Kasumi-1 (cell line): ENCODE data around the gene ACAD10.
A peak's percentile ranks its signal among the peaks of the same experiment; 100 is the strongest.

ENCODE experiments used
- DNase-seq, 2 experiments: peaks; one replicate each; lab custom pipeline; 2025; lab: John Stamatoyannopoulos, UW

ACAD10 gene

DNA sequence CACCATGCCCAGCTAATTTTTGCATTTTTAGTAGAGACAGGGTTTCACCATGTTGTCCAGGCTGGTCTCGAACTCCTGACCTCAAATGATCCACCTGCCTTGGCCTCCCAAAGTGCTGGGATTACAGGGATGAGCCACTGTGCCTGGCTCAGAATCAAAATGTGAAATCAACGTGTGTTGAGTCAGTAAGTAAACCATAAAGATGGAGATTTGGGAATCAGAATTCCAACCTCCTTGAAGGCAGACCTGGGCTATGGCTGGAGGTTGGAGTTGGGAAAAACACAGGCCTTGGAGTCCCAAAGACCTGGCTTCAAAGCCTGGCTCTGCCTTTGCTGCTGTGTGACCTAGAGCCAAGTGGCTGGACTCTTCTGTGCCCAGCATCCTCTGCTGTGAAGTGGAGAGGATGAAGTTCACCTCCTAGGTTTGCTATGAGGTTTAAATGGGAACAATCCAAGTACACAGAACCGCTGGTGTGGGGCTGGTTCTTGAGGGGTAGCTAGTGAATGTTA is 91.0 kb downstream of the ACAD10 start:
- DNase-seq = no peak

DNA sequence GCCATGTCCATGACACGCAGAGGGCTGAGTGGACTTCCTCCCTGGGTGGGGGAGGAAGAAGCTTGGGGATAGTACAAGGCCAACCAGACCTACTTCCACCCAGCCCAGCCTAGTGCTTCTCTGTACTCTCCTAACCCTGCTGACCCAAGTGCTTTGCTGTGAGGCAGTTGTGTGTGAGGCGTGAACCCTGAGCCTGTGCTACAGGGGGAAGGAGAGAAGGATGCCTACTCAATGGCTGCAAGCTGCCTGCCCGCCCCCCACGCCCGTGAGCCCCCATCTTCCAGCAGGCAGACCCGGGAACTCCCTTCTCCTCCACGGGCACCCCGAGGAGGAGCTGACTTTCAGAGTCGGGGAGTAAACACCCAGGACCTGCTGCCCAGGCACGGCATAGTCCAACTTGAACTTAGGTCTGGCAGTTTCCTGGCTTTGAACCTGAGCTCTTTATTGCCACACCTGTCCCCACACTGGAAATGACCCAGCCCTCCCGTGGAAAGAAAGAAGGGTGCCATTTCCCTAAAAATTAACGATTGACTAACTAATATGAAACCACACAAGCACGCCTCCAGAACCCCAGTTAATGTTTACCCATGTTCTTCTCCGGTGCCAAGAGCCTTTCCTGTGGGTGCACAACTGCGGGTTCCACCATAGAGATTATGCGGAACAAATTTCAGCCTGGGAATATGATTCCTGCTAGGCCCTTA is 91.6 kb downstream of the ACAD10 start:
- no peak for DNase-seq

DNA sequence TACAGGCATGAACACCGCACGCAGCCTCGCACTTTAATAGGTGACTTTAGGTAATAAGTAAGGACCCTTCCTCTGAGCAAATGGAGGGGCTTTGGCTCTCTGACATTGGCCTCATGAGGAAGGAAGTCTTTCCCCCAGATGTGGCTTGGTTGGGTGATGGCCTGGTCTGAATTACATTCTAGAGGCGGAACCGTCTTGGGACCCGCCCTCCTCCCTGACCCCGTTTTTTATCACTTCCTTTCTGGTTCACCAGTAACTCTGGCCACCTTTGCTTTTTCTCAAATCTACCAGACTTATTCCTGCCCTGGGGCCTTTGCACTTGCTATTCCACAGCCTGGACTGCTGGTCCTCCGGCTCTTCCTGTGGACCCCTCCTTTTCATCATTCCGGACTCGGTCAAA is 94.3 kb downstream of the ACAD10 start:
- DNase-seq = no peak

DNA sequence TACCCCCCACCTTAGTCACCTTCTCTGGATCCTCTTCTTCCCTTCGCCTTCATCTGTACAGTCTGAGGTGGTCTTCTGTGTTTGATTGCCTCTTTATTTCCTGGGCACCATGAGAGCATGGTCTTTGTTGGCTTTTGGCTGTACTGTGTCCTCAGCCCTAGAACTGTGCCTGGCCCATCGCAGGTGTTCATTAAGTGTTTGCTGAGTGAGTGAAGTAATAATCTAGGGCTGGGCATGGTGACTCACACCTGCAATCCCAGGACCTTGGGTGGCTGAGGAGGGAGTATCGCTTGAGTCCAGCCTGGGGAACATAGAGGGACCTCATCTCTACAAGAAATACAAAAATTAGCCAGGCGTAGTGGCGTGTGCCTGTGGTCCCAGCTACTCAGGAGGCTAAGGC is 94.8 kb downstream of the ACAD10 start:
- no peak for DNase-seq

DNA sequence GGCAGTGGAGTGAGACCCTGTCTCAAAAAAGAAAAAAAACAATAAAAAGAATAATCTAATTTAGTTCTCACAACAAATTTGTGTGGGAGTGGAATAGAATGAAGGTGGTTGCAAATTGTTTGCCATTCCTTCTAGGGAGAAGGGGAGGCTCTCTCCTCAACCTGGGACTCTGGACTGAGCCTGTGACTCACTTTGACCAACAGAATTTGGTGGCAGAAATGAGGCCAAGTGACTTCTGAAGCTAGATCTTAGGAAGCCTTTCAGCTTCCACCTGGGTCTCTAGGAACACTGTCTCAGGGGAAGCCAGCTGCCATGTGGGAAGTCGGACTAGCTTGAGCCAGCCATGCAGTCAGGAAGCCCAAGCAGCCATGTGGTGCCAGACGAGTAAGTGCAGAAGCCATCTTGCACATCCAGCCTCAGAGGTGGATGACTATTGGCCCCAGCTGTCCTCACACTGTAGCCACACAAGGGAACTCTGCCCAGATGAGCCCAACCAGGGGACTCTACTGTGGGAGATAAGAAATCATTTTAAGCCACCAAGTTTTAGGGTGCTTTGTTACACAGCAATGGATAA is 95.3 kb downstream of the ACAD10 start:
- no peak for DNase-seq

DNA sequence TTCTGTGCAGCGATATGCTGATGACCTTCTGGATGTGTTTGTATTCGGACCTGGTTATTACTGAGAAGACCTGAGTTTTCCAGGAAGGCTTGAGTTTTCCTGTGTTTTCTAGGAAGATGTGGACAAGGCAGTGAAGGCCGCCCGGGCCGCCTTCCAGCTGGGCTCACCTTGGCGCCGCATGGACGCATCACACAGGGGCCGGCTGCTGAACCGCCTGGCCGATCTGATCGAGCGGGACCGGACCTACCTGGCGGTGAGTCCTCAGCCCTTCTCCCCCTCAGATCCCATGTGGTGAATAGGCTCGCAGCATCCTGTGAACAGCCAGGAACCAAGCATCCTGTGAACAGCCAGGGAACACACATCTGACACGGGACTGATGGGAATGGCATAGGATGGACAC is 97.2 kb downstream of the ACAD10 start:
- DNase-seq = no peak

DNA sequence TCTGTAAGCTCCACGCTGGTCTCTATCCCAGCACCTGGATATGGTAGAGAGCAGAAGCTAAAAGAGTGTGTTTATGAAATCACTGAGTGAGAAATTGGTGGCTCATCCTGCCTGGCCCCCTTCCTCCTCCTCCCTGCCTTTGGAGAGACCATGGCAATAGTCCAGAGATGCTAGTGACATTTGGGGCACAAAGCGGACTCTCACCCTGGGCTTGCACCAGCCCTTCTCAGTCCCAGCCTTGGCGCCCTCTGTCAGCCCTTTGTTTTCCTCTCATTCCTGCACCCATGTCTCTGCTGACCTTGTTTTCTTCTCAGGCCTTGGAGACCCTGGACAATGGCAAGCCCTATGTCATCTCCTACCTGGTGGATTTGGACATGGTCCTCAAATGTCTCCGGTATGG is 99.1 kb downstream of the ACAD10 start:
- DNase-seq = no peak

DNA sequence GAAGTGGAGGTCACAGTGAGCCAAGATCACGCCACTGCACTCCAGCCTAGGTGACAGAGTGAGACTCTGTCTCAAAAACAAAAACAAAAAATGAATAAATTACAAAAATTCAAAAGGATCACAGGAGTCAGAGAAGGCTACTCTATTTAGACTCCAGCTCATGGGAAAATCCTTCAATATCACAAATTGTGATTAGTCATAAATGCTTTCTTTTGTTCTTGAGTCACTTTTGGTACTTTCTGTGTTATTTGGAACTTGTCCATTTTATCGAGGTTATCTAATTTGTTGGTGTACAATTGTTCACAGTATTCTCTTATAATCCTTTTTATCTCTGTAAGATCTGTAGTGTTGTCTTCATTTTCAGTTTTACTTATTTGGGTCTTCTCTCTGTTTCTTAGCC is 99.8 kb downstream of the ACAD10 start:
- DNase-seq = no peak

DNA sequence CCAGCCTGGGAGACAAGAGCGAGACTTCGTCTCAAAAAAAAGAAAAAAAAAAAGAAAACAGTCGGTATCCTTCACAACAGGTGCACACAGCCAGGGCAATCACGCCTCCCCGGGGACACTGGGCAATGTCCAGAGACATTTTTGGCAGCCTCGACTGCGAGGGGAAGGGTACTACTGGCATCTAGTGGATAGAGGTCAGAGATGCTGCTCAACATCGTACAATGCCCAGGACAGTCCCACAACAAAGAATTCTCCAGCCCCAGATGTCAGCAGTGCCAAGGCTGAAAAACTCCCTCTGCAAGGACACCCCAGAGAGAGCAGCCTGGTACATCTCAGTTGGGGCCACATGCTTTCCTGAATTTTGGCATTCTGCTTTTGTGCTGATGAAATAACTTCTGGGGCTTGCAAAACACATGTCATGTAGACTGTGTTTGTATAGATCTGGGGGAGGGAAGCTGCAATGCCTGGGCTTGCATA is 102.4 kb downstream of the ACAD10 start:
- DNase-seq = peak; percentile 11 to 47

DNA sequence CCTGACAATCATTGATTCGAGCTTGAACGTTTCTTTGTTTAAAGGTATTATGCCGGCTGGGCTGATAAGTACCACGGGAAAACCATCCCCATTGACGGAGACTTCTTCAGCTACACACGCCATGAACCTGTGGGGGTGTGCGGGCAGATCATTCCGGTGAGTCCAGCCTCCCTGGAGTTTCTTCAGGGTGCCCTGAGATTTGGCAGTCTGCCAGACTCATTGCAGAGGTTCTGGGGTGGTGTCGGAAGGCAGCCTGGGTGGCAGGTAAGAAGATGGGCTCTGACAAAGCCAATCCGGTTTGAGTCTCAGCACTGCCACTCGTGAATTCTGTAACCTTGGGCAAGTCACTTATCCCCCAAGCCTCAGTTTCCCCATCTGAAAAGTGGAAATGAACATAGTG is 103.9 kb downstream of the ACAD10 start:
- no peak for DNase-seq

DNA sequence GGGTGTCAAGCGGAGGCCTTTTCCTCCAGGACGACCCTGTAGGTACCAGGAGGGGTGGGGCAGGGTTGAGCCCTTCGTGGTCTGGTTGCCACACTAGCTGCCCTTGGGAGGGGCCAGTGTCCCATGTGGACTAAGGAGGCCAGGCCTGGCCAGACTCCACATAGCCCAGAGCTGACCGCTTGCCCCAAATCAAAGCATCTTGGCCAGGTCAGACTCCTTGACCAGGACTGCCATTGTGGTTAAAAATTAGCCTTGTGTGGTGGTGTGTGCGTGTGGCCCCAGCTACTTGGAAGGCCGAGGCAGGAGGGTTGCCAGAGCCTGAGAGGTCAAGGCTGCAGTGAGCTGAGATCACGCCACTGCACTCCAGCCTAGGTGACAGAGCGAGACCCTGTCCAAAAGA is 105.7 kb downstream of the ACAD10 start:
- DNase-seq = no peak

DNA sequence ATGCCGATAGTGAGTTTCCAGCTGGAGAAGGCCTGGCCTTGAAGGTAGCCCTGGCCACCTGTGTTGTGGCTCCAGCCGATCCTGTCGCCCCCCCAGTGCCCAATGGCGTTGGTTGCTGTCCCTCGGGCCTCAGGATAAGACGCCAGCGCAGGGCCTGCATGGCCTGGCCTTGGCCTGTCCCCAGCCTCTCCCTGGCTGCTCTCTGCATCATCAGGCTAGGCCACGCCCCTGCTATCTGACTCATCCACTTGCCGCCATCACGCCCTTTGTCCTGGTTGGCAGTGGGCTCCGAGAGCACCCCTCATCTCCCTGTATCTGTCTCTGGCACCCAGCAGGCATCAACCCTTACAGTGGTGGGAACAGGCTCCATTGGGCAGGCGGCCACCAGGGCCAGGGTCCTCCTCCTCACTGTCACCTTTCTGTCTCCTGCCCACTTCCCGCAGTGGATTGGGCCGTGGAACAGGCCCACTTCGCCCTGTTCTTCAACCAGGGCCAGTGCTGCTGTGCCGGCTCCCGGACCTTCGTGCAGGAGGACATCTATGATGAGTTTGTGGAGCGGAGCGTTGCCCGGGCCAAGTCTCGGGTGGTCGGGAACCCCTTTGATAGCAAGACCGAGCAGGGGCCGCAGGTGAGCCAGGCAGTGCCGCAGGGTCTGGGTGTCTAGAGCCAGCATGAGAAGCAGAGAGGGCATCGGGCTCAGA is 106.5 kb downstream of the ACAD10 start:
- no peak for DNase-seq

DNA sequence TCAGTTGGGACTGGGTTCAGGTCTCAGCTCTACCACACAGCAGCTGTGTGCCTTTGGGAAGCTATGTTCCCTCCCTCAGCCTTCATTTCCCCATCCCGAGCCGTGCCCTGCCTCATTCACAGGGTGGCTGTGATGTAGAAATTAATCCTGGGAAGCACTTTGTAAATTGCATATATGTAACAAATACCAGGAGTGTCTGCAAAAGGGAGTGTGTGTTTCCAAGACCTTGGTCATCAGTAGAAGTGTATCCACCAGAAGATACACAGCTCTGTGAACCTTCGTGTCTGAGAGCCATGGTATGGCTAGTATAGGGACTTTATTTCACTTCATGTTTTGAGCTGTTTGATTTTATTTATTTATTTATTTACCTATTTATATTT is 107.0 kb downstream of the ACAD10 start:
- DNase-seq = no peak

DNA sequence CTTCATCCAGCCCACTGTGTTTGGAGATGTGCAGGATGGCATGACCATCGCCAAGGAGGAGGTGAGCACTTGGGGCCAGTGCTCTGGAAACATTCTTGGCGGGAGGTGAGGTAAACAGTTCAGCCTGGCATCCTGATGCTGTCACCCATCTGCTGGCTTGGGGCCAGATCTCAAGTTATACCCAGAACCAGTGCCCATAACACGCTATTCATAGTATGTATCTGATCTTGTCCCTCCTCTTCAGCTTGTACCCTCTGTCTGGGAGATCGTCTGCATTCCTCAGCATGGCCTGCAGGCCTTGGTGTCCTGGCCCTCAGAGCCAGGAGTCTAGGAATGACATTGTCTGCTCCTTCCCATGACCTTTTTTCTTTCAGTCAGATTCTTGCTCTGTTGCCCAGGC is 112.3 kb downstream of the ACAD10 start:
- DNase-seq = no peak

DNA sequence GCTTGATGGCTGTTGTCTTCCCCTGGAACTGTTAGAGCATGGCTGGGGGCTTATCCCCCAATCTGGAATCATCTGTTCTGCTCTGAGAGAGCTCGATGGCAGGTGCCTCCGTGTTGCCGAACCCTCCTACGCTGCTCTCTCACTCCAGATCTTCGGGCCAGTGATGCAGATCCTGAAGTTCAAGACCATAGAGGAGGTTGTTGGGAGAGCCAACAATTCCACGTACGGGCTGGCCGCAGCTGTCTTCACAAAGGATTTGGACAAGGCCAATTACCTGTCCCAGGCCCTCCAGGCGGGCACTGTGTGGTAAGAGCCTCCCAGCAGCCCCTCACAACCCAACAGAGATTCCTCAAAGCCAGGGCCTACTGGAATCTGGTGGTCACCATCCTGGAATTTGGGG is 113.9 kb downstream of the ACAD10 start:
- no peak for DNase-seq

DNA sequence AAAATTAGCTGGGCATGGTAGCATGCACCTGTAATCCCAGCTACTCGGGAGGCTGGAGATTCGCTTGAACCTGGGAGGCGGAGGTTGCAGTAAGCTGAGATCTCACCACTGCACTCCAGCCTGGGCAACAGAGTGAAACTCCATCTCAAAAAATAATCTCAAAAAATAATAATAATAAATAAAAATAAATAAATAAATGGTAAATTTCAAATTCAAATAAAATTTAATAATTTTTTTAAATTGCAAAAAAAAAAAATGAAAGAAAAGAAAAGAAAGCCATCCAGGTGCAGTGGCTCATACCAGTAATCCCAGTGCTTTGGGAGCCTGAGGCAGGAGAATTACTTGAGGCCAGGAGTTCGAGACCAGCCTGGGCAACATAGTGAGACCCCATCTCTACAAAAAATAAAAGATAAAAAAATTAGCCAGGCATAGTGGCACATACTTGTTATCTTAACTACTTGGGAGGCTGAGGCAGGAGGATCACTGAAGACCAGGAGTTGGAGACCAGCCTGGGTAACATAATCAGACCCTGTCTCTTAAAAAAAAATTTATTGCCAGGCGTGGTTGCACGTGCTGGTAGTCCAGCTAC is 117.3 kb downstream of the ACAD10 start:
- DNase-seq = no peak

DNA sequence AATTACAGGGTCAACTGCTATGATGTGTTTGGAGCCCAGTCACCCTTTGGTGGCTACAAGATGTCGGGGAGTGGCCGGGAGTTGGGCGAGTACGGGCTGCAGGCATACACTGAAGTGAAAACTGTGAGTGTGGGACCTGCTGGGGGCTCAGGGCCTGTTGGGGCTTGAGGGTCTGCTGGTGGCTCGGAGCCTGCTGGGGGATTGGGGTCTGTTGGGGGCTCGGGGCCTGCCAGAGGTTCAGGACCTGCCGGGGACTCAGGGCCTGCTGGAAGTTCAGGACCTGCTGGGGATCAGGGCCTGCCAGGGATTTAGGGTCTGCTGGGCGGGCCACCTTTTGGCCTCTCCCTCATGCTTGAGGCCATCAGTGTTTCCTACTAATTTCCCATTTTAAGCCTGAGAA is 118.0 kb downstream of the ACAD10 start:
- no peak for DNase-seq

DNA sequence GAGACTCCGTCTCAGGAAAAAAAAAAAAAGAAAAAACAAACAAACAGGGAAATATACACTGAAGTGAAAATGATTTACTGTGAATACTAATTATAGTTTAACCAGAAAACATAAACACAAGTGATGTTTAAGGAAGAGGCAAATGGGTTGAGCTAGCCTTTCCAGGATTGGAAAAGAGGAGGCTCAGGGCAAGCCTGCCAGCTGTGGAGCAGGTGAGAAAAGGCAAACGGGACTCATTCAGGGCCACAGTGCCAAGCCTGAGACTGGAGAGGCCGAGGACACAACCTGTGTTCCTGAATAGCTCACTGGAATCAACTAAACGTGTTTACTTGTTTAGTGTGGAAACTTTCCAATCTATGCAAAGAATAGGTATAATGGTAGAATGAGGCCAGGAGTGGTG is 120.5 kb downstream of the ACAD10 start:
- DNase-seq = no peak
